ENCODE measurements around the gene KRTAP5-9.
A peak's percentile ranks its signal among the peaks of the same experiment; 100 is the strongest.
"Not testable (repeated sequence)": the region's sequence is repeated elsewhere in the genome, so short reads cannot be mapped to it uniquely, and the experiment has no call there.

The KRTAP5-9 gene

DNA sequence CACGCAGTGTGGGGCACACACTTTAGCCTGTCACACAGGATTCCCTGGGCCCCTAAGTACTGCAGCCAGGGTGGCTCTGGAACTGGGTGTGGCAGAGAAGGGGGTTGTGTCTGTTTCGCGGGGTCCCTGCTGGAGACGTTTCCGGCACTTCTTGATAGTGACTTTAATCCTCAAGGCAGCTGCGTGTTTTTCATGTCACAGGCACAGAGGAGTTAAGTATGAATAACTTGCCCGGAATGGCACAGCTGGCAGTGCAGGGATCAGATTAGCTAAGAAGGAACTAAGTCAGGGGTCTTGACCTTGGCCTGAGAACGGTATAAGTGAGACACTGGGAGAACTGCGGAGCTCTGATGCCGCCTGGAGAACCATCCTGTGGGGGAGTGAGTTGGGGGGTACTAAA lies 28.7 kb upstream of the KRTAP5-9 start:
- Histone ChIP-seq H3K4me2 (ENCODE audit: insufficient read depth, low read length, poor library complexity, severe bottlenecking) (no peak overlapping the region), H3K4me1 (ENCODE audit: control insufficient read depth in 2 of 2, insufficient read depth in 1 of 2, low read depth in 1 of 2, low read length in 2 of 2) (no peaks in the 10 kb centered on the region), H4K91ac (ENCODE audit: low read depth, low read length, poor library complexity) (no peak overlapping the region), H3K18ac (ENCODE audit: low read length) (no peak overlapping the region), H3K9ac (ENCODE audit: low read depth, low read length, poor library complexity) (no peak overlapping the region), H3K23ac (ENCODE audit: low read depth, low read length, poor library complexity) (no peak overlapping the region), H3K4ac (ENCODE audit: low read length) (no peak overlapping the region), H3K36me3 (replicated peaks in 1 of 2; ENCODE audit: control insufficient read depth in 2 of 2, insufficient read depth in 2 of 2, low read length in 2 of 2) (no peaks in the 10 kb centered on the region), H3K27me3 (ENCODE audit: control insufficient read depth in 3 of 3, insufficient read depth in 3 of 3, low read depth in 1 of 3, low read length in 3 of 3) (no peaks in the 10 kb centered on the region), H2BK15ac (ENCODE audit: low read length) (no peak overlapping the region), H2BK12ac (ENCODE audit: low read length) (no peak overlapping the region), H2AK5ac (ENCODE audit: low read depth, low read length) (no peak overlapping the region), H3K9me3 (replicated peaks in 1 of 2; ENCODE audit: control insufficient read depth in 2 of 2, insufficient read depth in 1 of 2, low read depth in 1 of 2, low read length in 2 of 2) (no peaks in the 10 kb centered on the region), H2AFZ (ENCODE audit: low read length) (no peak overlapping the region), H3K14ac (ENCODE audit: low read length) (no peak overlapping the region), H3K4me3 (ENCODE audit: low read length in 2 of 2) (no peak overlapping the region), H3K27ac (replicated peaks; ENCODE audit: low read length) (no peak overlapping the region), H3K79me1 (ENCODE audit: low read depth, low read length) (no peaks in the 10 kb centered on the region), H2BK5ac (ENCODE audit: low read length) (no peak overlapping the region), H2BK120ac (ENCODE audit: low read depth, low read length) (no peak overlapping the region), H4K8ac (ENCODE audit: low read depth, low read length) (no peak overlapping the region)
- DNase-seq (ENCODE audit: low spot score), result no peak
- WGBS, 2 donors (ENCODE audit: extremely low coverage in 2 of 2, insufficient read length in 2 of 2, insufficient replicate concordance in 1 of 2), result no CpG with 5 or more reads among the region's 10 CpGs

DNA sequence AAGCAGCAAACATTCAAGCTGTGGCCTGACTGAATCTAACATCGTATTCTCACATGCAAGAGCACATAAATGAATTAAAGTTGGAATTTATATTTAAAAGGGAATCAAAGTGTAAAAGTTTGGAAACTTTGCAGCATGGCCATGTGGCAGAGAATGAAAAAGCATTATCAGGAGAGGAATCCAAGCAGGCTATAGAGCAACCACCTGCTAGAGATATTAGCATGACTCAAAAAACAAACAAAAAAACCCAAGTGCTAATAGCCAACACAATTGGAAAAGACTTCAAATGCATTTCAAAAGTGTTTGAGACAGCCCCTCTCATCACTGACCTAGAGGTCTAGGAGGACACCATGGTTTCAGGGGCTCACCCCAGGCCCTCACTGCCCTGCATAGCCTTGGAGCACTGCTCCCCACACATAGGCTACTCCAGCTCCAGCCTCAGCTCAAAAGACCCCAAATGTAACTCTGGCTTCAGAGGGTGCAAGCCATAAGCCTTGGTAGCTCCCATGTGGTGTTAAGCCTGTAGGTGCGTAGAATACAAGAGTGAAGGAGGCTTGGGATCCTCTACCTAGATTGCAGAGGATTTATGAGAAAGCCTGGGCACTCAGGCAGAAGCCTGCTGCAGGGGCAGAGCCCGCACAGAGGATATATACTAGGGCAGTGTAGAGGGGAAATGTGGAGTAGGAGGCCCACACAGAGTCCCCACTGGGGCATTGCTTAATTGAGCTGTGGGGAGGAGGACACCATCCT lies 22.9 kb upstream of the KRTAP5-9 start:
- Histone ChIP-seq H2BK120ac (ENCODE audit: low read depth, low read length) (no peak overlapping the region), H4K91ac (ENCODE audit: low read depth, low read length, poor library complexity) (no peak overlapping the region), H2BK15ac (ENCODE audit: low read length) (no peak overlapping the region), H3K4me2 (ENCODE audit: insufficient read depth, low read length, poor library complexity, severe bottlenecking) (no peak overlapping the region), H3K9me3 (replicated peaks in 1 of 2; ENCODE audit: control insufficient read depth in 2 of 2, insufficient read depth in 1 of 2, low read depth in 1 of 2, low read length in 2 of 2) (no peaks in the 10 kb centered on the region), H2AK5ac (ENCODE audit: low read depth, low read length) (no peak overlapping the region), H3K9ac (ENCODE audit: low read depth, low read length, poor library complexity) (no peak overlapping the region), H2BK12ac (ENCODE audit: low read length) (no peak overlapping the region), H3K4me1 (ENCODE audit: control insufficient read depth in 2 of 2, insufficient read depth in 1 of 2, low read depth in 1 of 2, low read length in 2 of 2) (no peaks in the 10 kb centered on the region), H3K79me1 (ENCODE audit: low read depth, low read length) (no peaks in the 10 kb centered on the region), H3K14ac (ENCODE audit: low read length) (no peak overlapping the region), H3K27me3 (ENCODE audit: control insufficient read depth in 3 of 3, insufficient read depth in 3 of 3, low read depth in 1 of 3, low read length in 3 of 3) (peaks cover 0 to 5% (median 0%) of the 10 kb centered on the region in 3 experiments), H4K8ac (ENCODE audit: low read depth, low read length) (no peak overlapping the region), H3K23ac (ENCODE audit: low read depth, low read length, poor library complexity) (no peak overlapping the region), H3K27ac (replicated peaks; ENCODE audit: low read length) (no peak overlapping the region), H3K18ac (ENCODE audit: low read length) (no peak overlapping the region), H3K4ac (ENCODE audit: low read length) (no peak overlapping the region), H3K4me3 (ENCODE audit: low read length in 2 of 2) (no peak overlapping the region), H2BK5ac (ENCODE audit: low read length) (no peak overlapping the region), H3K36me3 (replicated peaks in 1 of 2; ENCODE audit: control insufficient read depth in 2 of 2, insufficient read depth in 2 of 2, low read length in 2 of 2) (no peaks in the 10 kb centered on the region), H2AFZ (ENCODE audit: low read length) (no peak overlapping the region)
- no CpG with 5 or more reads among the region's 3 CpGs for WGBS, 2 donors (ENCODE audit: extremely low coverage in 2 of 2, insufficient read length in 2 of 2, insufficient replicate concordance in 1 of 2)
- no peak for DNase-seq (ENCODE audit: low spot score)

DNA sequence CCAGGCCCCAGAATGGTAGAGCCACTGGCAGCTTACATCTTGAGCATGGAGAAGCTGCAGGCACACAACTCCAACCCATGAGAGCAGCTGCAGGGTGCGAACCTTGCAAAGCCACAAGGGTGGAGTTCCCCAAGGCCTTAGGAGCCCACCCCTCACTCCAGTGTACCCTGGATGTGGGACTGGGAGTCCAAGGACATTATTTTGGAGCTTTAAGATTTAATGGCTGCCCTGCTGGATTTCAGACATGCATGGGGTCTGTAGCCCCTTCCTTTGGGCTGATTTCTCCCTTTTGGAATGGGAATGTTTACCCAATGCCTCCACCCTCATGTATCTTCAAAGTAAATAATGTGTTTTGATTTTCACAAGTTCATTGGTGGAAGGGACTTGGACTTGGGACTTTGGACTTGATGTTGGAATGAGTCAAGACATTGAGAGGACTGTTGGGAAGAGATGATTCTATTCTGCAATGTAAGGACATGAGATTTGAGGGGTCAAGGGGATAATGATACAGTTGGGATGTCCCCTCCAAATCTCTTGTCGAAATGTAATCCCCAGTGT lies 22.2 kb upstream of the KRTAP5-9 start:
- Histone ChIP-seq H2BK120ac (ENCODE audit: low read depth, low read length) (no peak overlapping the region), H2AFZ (ENCODE audit: low read length) (no peak overlapping the region), H2AK5ac (ENCODE audit: low read depth, low read length) (no peak overlapping the region), H3K27ac (replicated peaks; ENCODE audit: low read length) (no peak overlapping the region), H3K79me1 (ENCODE audit: low read depth, low read length) (no peaks in the 10 kb centered on the region), H3K27me3 (ENCODE audit: control insufficient read depth in 3 of 3, insufficient read depth in 3 of 3, low read depth in 1 of 3, low read length in 3 of 3) (peaks cover 0 to 5% (median 0%) of the 10 kb centered on the region in 3 experiments), H2BK5ac (ENCODE audit: low read length) (no peak overlapping the region), H3K36me3 (replicated peaks in 1 of 2; ENCODE audit: control insufficient read depth in 2 of 2, insufficient read depth in 2 of 2, low read length in 2 of 2) (no peaks in the 10 kb centered on the region), H3K4me2 (ENCODE audit: insufficient read depth, low read length, poor library complexity, severe bottlenecking) (no peak overlapping the region), H3K4me1 (ENCODE audit: control insufficient read depth in 2 of 2, insufficient read depth in 1 of 2, low read depth in 1 of 2, low read length in 2 of 2) (no peaks in the 10 kb centered on the region), H3K23ac (ENCODE audit: low read depth, low read length, poor library complexity) (no peak overlapping the region), H3K4me3 (ENCODE audit: low read length in 2 of 2) (no peak overlapping the region), H3K14ac (ENCODE audit: low read length) (no peak overlapping the region), H4K91ac (ENCODE audit: low read depth, low read length, poor library complexity) (no peak overlapping the region), H3K9me3 (replicated peaks in 1 of 2; ENCODE audit: control insufficient read depth in 2 of 2, insufficient read depth in 1 of 2, low read depth in 1 of 2, low read length in 2 of 2) (no peaks in the 10 kb centered on the region), H3K18ac (ENCODE audit: low read length) (no peak overlapping the region), H4K8ac (ENCODE audit: low read depth, low read length) (no peak overlapping the region), H2BK12ac (ENCODE audit: low read length) (no peak overlapping the region), H3K4ac (ENCODE audit: low read length) (no peak overlapping the region), H2BK15ac (ENCODE audit: low read length) (no peak overlapping the region), H3K9ac (ENCODE audit: low read depth, low read length, poor library complexity) (no peak overlapping the region)
- no peak for DNase-seq (ENCODE audit: low spot score)
- WGBS, 2 donors (ENCODE audit: extremely low coverage in 2 of 2, insufficient read length in 2 of 2, insufficient replicate concordance in 1 of 2), result no CpG with 5 or more reads among the region's 2 CpGs

DNA sequence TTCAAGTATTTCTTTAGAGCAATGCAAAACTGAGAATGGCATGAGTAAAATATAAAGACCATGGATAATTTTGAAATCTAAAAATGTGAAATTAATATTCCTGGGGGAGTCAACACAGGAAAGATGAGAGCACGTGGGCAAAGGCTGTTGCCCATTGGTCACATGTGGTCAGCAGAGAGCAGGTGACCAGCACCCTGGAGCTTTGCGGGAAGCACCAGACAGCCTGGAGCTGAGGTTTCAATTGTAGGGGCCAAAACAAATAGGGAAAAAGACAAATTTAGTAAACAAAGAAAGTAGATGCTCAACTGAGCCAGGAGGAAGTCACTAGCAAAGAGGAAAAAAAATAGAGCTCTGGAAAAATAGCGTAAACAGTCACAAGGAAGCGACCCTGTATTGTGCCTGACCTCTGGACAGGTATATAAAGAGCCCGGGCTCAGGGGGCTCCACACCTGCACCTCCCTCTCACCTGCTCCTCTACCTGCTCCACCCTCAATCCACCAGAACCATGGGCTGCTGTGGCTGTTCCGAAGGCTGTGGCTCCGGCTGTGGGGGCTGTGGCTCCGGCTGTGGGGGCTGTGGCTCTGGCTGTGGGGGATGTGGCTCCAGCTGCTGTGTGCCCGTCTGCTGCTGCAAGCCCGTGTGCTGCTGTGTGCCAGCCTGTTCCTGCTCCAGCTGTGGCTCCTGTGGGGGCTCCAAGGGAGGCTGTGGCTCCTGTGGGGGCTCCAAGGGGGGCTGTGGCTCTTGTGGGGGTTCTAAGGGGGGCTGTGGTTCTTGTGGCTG lies 21.2 kb upstream of the KRTAP5-9 start, which contains the start of gene KRTAP5-7:
Gene KRTAP5-7 (plus strand): TSS at position 472 of the 780 bp plus-strand sequence. CDS start 34 bp downstream, at position 506.
- not testable (repeated sequence) for H4K8ac ChIP-seq (ENCODE audit: low read depth, low read length); H3K18ac ChIP-seq (ENCODE audit: low read length); H3K36me3 ChIP-seq (replicated peaks in 1 of 2; ENCODE audit: control insufficient read depth in 2 of 2, insufficient read depth in 2 of 2, low read length in 2 of 2); H3K14ac ChIP-seq (ENCODE audit: low read length); H3K27me3 ChIP-seq (ENCODE audit: control insufficient read depth in 3 of 3, insufficient read depth in 3 of 3, low read depth in 1 of 3, low read length in 3 of 3); H4K91ac ChIP-seq (ENCODE audit: low read depth, low read length, poor library complexity); H2BK120ac ChIP-seq (ENCODE audit: low read depth, low read length); H3K27ac ChIP-seq (replicated peaks; ENCODE audit: low read length); H3K79me1 ChIP-seq (ENCODE audit: low read depth, low read length); H3K4ac ChIP-seq (ENCODE audit: low read length); H2AFZ ChIP-seq (ENCODE audit: low read length); H2AK5ac ChIP-seq (ENCODE audit: low read depth, low read length); H3K9me3 ChIP-seq (replicated peaks in 1 of 2; ENCODE audit: control insufficient read depth in 2 of 2, insufficient read depth in 1 of 2, low read depth in 1 of 2, low read length in 2 of 2); H3K4me2 ChIP-seq (ENCODE audit: insufficient read depth, low read length, poor library complexity, severe bottlenecking); H2BK15ac ChIP-seq (ENCODE audit: low read length); DNase-seq (ENCODE audit: low spot score); H2BK5ac ChIP-seq (ENCODE audit: low read length); H3K4me3 ChIP-seq (ENCODE audit: low read length in 2 of 2); H2BK12ac ChIP-seq (ENCODE audit: low read length); H3K4me1 ChIP-seq (ENCODE audit: control insufficient read depth in 2 of 2, insufficient read depth in 1 of 2, low read depth in 1 of 2, low read length in 2 of 2)
- no CpG with 5 or more reads among the region's 10 CpGs for WGBS, 2 donors (ENCODE audit: extremely low coverage in 2 of 2, insufficient read length in 2 of 2, insufficient replicate concordance in 1 of 2)
- H3K9ac ChIP-seq (ENCODE audit: low read depth, low read length, poor library complexity), result peak within 1 kb of the TSS; percentile 40
- H3K23ac ChIP-seq (ENCODE audit: low read depth, low read length, poor library complexity), result peak within 1 kb of the TSS; percentile 53
